ENCODE results near the gene CACNG7. TPM values are rescaled to one million over a fixed set of nuclear protein-coding genes. Genes with fewer than 3 reads are reported as not detected.

Gene CACNG7
- total RNA-seq, 2 experiments from 2014 or later: not detected

- H3K9me3 Mint-ChIP-seq: no peaks in the 10 kb centered on the region
- H3K4me1 Mint-ChIP-seq (ENCODE audit: low read depth): peaks cover 22% of the 10 kb centered on the region
- intact Hi-C loops (cut with micrococcal nuclease): loop anchor here (1.0 to 5.0 kb wide), 2 partner anchors 69 to 114 kb away; no protein-coding TSS in a partner anchor
- no peaks in the 10 kb centered on the region for H3K36me3 Mint-ChIP-seq
- peak; percentile 73 for DNase-seq
- CTCF ChIA-PET: interaction anchor here (1.1 to 2.3 kb wide), 2 partner anchors 41 to 116 kb away, joined by 3 to 24 read pairs; partner anchors contain the start of gene MYADM
- no peak overlapping the region for H3K4me3 Mint-ChIP-seq
- POLR2A ChIA-PET: no interaction called here
- H3K27me3 Mint-ChIP-seq: peaks cover 68% of the 10 kb centered on the region
- H3K27ac Mint-ChIP-seq: no peak overlapping the region
Observed at GRCh38 chr19:53908106-53908934, 758 bp upstream of the CACNG7 start.

DNA sequence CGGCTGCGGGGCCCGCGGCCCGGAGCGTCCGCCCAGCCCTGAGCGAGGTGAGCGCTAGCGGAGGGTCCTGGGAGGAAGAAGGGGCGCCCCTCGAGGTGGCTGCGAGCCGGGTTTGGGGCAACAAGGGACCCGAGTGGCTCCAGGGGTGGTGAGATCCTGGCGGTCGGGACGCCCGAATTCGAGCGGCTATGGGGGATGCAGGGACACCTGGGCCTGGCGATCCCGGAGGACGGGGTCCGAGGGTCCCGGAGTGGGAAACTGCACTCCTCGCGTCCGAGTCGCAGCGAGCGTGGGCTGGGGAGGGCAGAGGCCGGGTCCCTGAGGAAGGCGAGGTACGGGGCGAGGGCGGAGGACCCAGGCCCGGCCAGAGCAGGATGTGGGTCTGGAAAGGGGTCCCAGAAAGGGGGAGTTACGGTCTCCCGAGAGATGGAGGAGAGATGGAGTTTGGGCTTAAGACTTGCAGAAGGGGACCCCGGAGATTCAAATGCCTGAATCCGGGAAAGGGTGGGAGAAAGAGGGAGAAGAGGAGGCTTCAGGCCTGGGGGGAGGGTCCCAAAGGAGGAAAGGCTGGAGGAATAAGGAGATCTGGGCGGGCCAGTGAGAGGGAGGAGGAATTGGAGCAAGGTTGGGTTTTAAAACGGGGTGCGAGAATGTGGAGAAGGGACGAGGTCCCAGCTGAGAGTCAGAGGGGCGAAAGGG is 542 bp downstream of the CACNG7 start:
- H3K27me3 Mint-ChIP-seq: peaks cover 68% of the 10 kb centered on the region
- H3K36me3 Mint-ChIP-seq: no peaks in the 10 kb centered on the region
- peaks cover 22% of the 10 kb centered on the region for H3K4me1 Mint-ChIP-seq (ENCODE audit: low read depth)
- CTCF ChIA-PET: no interaction called here
- H3K4me3 Mint-ChIP-seq: no peak overlapping the region
- no peak overlapping the region for H3K27ac Mint-ChIP-seq
- intact Hi-C loops (cut with micrococcal nuclease): loop anchor here (5.0 kb wide), 1 partner anchor 113 kb away; no protein-coding TSS in a partner anchor
- DNase-seq: no peak
- H3K9me3 Mint-ChIP-seq: no peaks in the 10 kb centered on the region
- POLR2A ChIA-PET: no interaction called here

DNA sequence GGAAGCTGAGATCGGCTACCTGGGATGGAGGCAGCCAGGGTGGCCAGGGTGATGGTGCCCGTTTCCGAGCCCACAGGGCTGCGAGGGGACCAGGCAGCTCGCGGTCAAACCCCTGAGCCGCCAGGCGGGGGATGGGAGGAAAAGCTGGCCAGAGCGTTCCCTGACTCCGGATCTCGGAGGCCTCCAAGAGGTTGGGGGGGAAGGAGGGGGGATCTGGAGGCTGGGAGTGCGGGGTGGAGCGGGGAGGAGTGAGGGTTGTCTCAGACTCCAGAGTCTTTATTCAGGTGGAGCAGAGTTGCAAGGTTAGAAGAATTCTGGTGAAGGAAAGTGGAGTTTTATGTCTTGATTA is 1.1 kb downstream of the CACNG7 start:
- Mint-ChIP-seq H3K4me3 (no peak overlapping the region), H3K36me3 (no peaks in the 10 kb centered on the region), H3K27ac (no peak overlapping the region), H3K27me3 (peaks cover 69% of the 10 kb centered on the region), H3K9me3 (no peaks in the 10 kb centered on the region), H3K4me1 (ENCODE audit: low read depth) (peaks cover 22% of the 10 kb centered on the region)
- intact Hi-C loops (cut with micrococcal nuclease): no loop called here
- DNase-seq: no peak
- ChIA-PET POLR2A (no interaction called here), CTCF (no interaction called here)

- Mint-ChIP-seq H3K27ac (no peak overlapping the region), H3K4me3 (no peak overlapping the region), H3K9me3 (no peaks in the 10 kb centered on the region), H3K27me3 (peaks cover 54% of the 10 kb centered on the region), H3K4me1 (ENCODE audit: low read depth) (peaks cover 11% of the 10 kb centered on the region), H3K36me3 (no peaks in the 10 kb centered on the region)
- DNase-seq: peak; percentile 28
- intact Hi-C loops (cut with micrococcal nuclease): no loop called here
- ChIA-PET POLR2A (interaction anchor here (0.6 kb wide), 1 partner anchor 471 kb away, joined by 3 read pairs; no protein-coding TSS in a partner anchor), CTCF (interaction anchor here (0.7 to 1.3 kb wide), 3 partner anchors 61 to 882 kb away, joined by 3 to 4 read pairs (median 3); no protein-coding TSS in a partner anchor)
Observed at GRCh38 chr19:53912653-53913052, 3.6 kb downstream of the CACNG7 start.

GRCh38 chr19:53915000-53915399 is 5.9 kb downstream of the CACNG7 start:
- no peak overlapping the region for H3K4me3 Mint-ChIP-seq
- ChIA-PET POLR2A (no interaction called here), CTCF (no interaction called here)
- no peak for DNase-seq
- H3K36me3 Mint-ChIP-seq: no peaks in the 10 kb centered on the region
- H3K27me3 Mint-ChIP-seq: peaks cover 37% of the 10 kb centered on the region
- H3K4me1 Mint-ChIP-seq (ENCODE audit: low read depth): no peaks in the 10 kb centered on the region
- intact Hi-C loops (cut with micrococcal nuclease): no loop called here
- H3K27ac Mint-ChIP-seq: no peak overlapping the region
- H3K9me3 Mint-ChIP-seq: no peaks in the 10 kb centered on the region

GRCh38 chr19:53916004-53916403 is 6.9 kb downstream of the CACNG7 start:
- CTCF ChIA-PET: interaction anchor here (1.9 kb wide), 1 partner anchor 114 kb away, joined by 7 read pairs; no protein-coding TSS in a partner anchor
- no peaks in the 10 kb centered on the region for H3K9me3 Mint-ChIP-seq
- POLR2A ChIA-PET: no interaction called here
- no peaks in the 10 kb centered on the region for H3K4me1 Mint-ChIP-seq (ENCODE audit: low read depth)
- H3K27me3 Mint-ChIP-seq: peaks cover 28% of the 10 kb centered on the region
- DNase-seq: no peak
- no peaks in the 10 kb centered on the region for H3K36me3 Mint-ChIP-seq
- intact Hi-C loops (cut with micrococcal nuclease): no loop called here
- no peak overlapping the region for H3K27ac Mint-ChIP-seq
- H3K4me3 Mint-ChIP-seq: no peak overlapping the region

- Mint-ChIP-seq H3K27me3 (peaks cover 16% of the 10 kb centered on the region), H3K9me3 (no peaks in the 10 kb centered on the region), H3K4me3 (no peak overlapping the region), H3K27ac (no peak overlapping the region), H3K36me3 (no peaks in the 10 kb centered on the region), H3K4me1 (ENCODE audit: low read depth) (no peaks in the 10 kb centered on the region)
- intact Hi-C loops (cut with micrococcal nuclease): no loop called here
- no peak for DNase-seq
- CTCF ChIA-PET: interaction anchor here (0.8 to 1.9 kb wide), 2 partner anchors 22 to 113 kb away, joined by 3 to 7 read pairs; no protein-coding TSS in a partner anchor
- POLR2A ChIA-PET: no interaction called here
Observed at GRCh38 chr19:53917356-53917755, 8.3 kb downstream of the CACNG7 start.

DNA sequence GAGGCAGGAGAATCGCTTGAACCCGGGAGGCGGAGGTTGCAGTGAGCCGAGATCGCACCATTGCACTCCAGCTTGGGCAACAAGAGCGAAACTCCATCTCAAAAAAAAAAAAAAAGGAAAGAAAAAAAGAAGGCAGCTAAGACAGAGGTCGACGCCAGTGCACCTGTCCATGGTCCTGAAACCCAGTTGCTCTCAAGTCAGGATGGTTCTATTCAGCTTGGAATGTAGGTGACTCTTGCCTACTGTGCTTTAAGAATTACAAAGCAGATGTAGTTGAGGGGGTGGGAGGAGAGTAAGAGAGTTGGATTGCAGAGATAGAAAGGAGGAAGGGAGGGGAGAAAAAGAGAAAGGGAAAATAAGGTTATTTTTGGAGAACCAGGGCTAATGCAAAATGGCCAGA is 18.7 kb downstream of the CACNG7 start:
- DNase-seq: peak; percentile 49
- intact Hi-C loops (cut with micrococcal nuclease): no loop called here
- H3K4me1 Mint-ChIP-seq (ENCODE audit: low read depth): no peaks in the 10 kb centered on the region
- no peak overlapping the region for H3K27ac Mint-ChIP-seq
- POLR2A ChIA-PET: no interaction called here
- H3K9me3 Mint-ChIP-seq: no peaks in the 10 kb centered on the region
- CTCF ChIA-PET: no interaction called here
- peaks cover 2% of the 10 kb centered on the region for H3K27me3 Mint-ChIP-seq
- H3K36me3 Mint-ChIP-seq: no peaks in the 10 kb centered on the region
- no peak overlapping the region for H3K4me3 Mint-ChIP-seq

DNA sequence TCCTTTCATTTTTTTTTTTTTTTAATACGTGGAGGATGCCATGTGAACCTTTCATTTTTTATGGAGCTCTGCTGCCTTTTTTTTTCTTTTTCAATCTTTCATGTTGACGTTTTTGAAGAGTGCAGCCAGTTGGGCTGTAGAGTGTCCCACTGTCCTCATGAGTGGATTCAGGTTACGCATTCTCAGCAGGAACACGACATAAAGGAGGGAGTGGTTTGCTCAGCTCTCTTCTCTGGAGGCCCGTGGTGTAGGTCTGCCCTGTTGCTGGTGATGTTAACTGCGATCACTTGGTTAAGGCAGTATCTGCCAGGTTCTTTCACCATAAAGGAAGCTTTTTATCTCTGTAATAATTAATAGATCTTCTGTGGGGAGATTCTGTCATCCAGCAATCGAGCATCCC is 27.0 kb downstream of the CACNG7 start:
- ChIA-PET CTCF (interaction anchor here (0.7 kb wide), 1 partner anchor 86 kb away, joined by 3 read pairs; no protein-coding TSS in a partner anchor), POLR2A (no interaction called here)
- no peak for DNase-seq
- Mint-ChIP-seq H3K27me3 (peaks cover 20% of the 10 kb centered on the region), H3K4me3 (no peak overlapping the region), H3K27ac (no peak overlapping the region), H3K4me1 (ENCODE audit: low read depth) (no peaks in the 10 kb centered on the region), H3K9me3 (no peaks in the 10 kb centered on the region), H3K36me3 (no peaks in the 10 kb centered on the region)
- intact Hi-C loops (cut with micrococcal nuclease): no loop called here

- no peaks in the 10 kb centered on the region for H3K36me3 Mint-ChIP-seq
- H3K27ac Mint-ChIP-seq: no peak overlapping the region
- H3K27me3 Mint-ChIP-seq: peaks cover 55% of the 10 kb centered on the region
- ChIA-PET POLR2A (no interaction called here), CTCF (interaction anchor here (1.2 kb wide), 1 partner anchor 82 kb away, joined by 5 read pairs; no protein-coding TSS in a partner anchor)
- H3K4me3 Mint-ChIP-seq: no peak overlapping the region
- DNase-seq: peak; percentile 30
- H3K9me3 Mint-ChIP-seq: no peaks in the 10 kb centered on the region
- H3K4me1 Mint-ChIP-seq (ENCODE audit: low read depth): no peaks in the 10 kb centered on the region
- intact Hi-C loops (cut with micrococcal nuclease): no loop called here
Observed at GRCh38 chr19:53942001-53942786, 33.1 kb downstream of the CACNG7 start.

DNA sequence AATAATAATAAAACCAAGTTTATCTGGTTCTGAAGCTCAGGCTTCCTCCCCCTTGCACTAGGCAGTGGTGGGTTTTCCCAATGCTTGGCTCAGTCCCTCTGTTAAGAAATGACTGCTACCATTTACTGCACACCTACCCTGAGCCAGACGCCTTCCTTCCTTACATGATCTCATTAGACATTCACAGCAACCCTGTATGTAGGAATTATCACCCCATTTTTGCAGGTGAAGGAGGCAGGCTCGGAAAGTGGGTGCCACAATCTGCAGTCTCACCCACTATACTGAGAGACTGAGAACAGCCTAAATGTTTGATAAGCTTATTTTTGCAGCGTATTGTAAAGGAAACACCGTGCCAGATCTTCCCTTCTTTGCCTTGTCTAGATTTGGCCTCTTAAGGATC is 35.3 kb downstream of the CACNG7 start:
- no peak for DNase-seq
- ChIA-PET CTCF (interaction anchor here (1.5 kb wide), 2 partner anchors 79 to 151 kb away, joined by 3 to 6 read pairs; no protein-coding TSS in a partner anchor), POLR2A (no interaction called here)
- Mint-ChIP-seq H3K27ac (no peak overlapping the region), H3K4me3 (no peak overlapping the region), H3K36me3 (no peaks in the 10 kb centered on the region), H3K9me3 (no peaks in the 10 kb centered on the region), H3K4me1 (ENCODE audit: low read depth) (no peaks in the 10 kb centered on the region), H3K27me3 (peaks cover 50% of the 10 kb centered on the region)
- intact Hi-C loops (cut with micrococcal nuclease): no loop called here

DNA sequence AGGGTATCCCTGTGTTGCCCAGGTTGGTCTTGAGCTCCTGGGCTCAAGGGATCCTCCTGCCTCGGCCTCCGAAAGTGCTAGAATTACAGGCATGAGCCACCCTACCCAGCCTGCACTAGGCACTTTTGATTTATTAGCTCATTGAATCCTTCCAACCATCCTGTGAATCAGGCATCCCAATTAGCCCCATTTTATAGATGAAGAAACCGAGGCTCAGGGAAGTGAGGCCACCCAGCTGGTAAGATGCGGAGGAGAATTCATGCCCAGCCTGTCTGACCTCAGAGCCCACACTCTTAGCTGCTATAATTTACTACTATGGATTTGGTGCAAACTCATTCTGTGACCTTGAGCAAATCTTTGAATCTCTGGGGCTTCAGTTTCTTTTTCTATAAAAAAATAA is 35.9 kb downstream of the CACNG7 start:
- Mint-ChIP-seq H3K9me3 (no peaks in the 10 kb centered on the region), H3K4me3 (no peak overlapping the region), H3K27ac (no peak overlapping the region), H3K36me3 (no peaks in the 10 kb centered on the region), H3K27me3 (peaks cover 46% of the 10 kb centered on the region), H3K4me1 (ENCODE audit: low read depth) (no peaks in the 10 kb centered on the region)
- POLR2A ChIA-PET: interaction anchor here (0.6 kb wide), 2 partner anchors 9 to 62 kb away, joined by 3 to 4 read pairs; no protein-coding TSS in a partner anchor
- intact Hi-C loops (cut with micrococcal nuclease): no loop called here
- no peak for DNase-seq
- CTCF ChIA-PET: interaction anchor here (1.5 kb wide), 2 partner anchors 79 to 152 kb away, joined by 3 to 6 read pairs; no protein-coding TSS in a partner anchor
